ENCODE data around the gene ARV1. TPM values are rescaled to one million over a fixed set of nuclear protein-coding genes. Genes with fewer than 3 reads are reported as not detected.

The ARV1 gene
- total RNA-seq, 1 experiment from 2014 or later = 17.1 TPM

- no peak overlapping the region for H3K27ac Mint-ChIP-seq (ENCODE audit: unreplicated experiment)
- H3K9me3 Mint-ChIP-seq (ENCODE audit: low read depth, unreplicated experiment) = no peaks in the 10 kb centered on the region
- no peaks in the 10 kb centered on the region for H3K4me1 Mint-ChIP-seq (ENCODE audit: low read depth, unreplicated experiment)
- H3K36me3 Mint-ChIP-seq (ENCODE audit: insufficient read depth, unreplicated experiment) = no peaks in the 10 kb centered on the region
- no peak overlapping the region for H3K4me3 Mint-ChIP-seq (ENCODE audit: low read depth, unreplicated experiment)
- TF ChIP-seq, protein P1, sequence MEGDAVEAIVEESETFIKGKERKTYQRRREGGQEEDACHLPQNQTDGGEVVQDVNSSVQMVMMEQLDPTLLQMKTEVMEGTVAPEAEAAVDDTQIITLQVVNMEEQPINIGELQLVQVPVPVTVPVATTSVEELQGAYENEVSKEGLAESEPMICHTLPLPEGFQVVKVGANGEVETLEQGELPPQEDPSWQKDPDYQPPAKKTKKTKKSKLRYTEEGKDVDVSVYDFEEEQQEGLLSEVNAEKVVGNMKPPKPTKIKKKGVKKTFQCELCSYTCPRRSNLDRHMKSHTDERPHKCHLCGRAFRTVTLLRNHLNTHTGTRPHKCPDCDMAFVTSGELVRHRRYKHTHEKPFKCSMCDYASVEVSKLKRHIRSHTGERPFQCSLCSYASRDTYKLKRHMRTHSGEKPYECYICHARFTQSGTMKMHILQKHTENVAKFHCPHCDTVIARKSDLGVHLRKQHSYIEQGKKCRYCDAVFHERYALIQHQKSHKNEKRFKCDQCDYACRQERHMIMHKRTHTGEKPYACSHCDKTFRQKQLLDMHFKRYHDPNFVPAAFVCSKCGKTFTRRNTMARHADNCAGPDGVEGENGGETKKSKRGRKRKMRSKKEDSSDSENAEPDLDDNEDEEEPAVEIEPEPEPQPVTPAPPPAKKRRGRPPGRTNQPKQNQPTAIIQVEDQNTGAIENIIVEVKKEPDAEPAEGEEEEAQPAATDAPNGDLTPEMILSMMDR (IDR thresholded peaks at IDR 0.05; ENCODE audit: unreplicated experiment) = no peak
- BruUV-seq (replicated peaks) = no TSS peak
- no peak for DNase-seq
- intact Hi-C loops (cut with micrococcal nuclease; ENCODE audit: unreplicated experiment) = no loop called here
- CTCF ChIA-PET = no interaction called here
- H3K27me3 Mint-ChIP-seq (ENCODE audit: unreplicated experiment) = no peaks in the 10 kb centered on the region
These were observed 35.8 kb upstream of the ARV1 start for GRCh38 chr1:230943048-230943593.

GRCh38 chr1:230948301-230948700 lies 30.6 kb upstream of the ARV1 start:
- TF ChIP-seq, protein P1 (IDR thresholded peaks at IDR 0.05; ENCODE audit: unreplicated experiment) = no peak
- H3K4me3 Mint-ChIP-seq (ENCODE audit: low read depth, unreplicated experiment) = no peak overlapping the region
- no peaks in the 10 kb centered on the region for H3K27me3 Mint-ChIP-seq (ENCODE audit: unreplicated experiment)
- BruUV-seq (replicated peaks) = no TSS peak
- H3K9me3 Mint-ChIP-seq (ENCODE audit: low read depth, unreplicated experiment) = no peaks in the 10 kb centered on the region
- H3K36me3 Mint-ChIP-seq (ENCODE audit: insufficient read depth, unreplicated experiment) = no peaks in the 10 kb centered on the region
- no peak overlapping the region for H3K27ac Mint-ChIP-seq (ENCODE audit: unreplicated experiment)
- CTCF ChIA-PET = interaction anchor here (0.6 kb wide), 1 partner anchor 269 kb away, joined by 5 read pairs; no protein-coding TSS in a partner anchor
- H3K4me1 Mint-ChIP-seq (ENCODE audit: low read depth, unreplicated experiment) = no peaks in the 10 kb centered on the region
- no peak for DNase-seq
- intact Hi-C loops (cut with micrococcal nuclease; ENCODE audit: unreplicated experiment) = no loop called here

- Mint-ChIP-seq H3K36me3 (ENCODE audit: insufficient read depth, unreplicated experiment) (no peaks in the 10 kb centered on the region), H3K4me1 (ENCODE audit: low read depth, unreplicated experiment) (no peaks in the 10 kb centered on the region), H3K27ac (ENCODE audit: unreplicated experiment) (no peak overlapping the region), H3K4me3 (ENCODE audit: low read depth, unreplicated experiment) (no peak overlapping the region), H3K27me3 (ENCODE audit: unreplicated experiment) (no peaks in the 10 kb centered on the region), H3K9me3 (ENCODE audit: low read depth, unreplicated experiment) (no peaks in the 10 kb centered on the region)
- intact Hi-C loops (cut with micrococcal nuclease; ENCODE audit: unreplicated experiment) = no loop called here
- CTCF ChIA-PET = interaction anchor here (0.6 kb wide), 1 partner anchor 268 kb away, joined by 5 read pairs; no protein-coding TSS in a partner anchor
- DNase-seq = no peak
- no TSS peak for BruUV-seq (replicated peaks)
- TF ChIP-seq, protein P1 (IDR thresholded peaks at IDR 0.05; ENCODE audit: unreplicated experiment) = no peak
These were observed 30.0 kb upstream of the ARV1 start for GRCh38 chr1:230948903-230949302.

DNA sequence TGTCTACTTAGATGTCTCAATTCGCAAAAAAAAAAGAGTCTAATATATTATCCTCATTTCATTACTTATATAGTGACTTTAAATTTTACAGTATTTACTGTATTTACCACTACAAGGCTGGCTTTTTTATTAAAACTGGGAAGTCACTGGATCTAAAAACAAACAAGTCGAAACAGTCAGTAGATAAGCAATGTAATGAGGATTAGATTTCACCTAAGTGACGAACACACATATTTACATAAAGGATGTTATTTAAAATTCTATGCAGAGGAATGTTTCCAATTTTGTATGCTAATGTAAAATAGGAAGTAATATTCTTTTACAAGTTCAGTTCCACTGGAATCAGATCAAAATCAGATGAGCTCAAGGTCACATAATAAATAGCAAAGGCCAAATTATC lies 28.5 kb upstream of the ARV1 start:
- H3K27ac Mint-ChIP-seq (ENCODE audit: unreplicated experiment) = no peak overlapping the region
- H3K36me3 Mint-ChIP-seq (ENCODE audit: insufficient read depth, unreplicated experiment) = no peaks in the 10 kb centered on the region
- CTCF ChIA-PET = no interaction called here
- no TSS peak for BruUV-seq (replicated peaks)
- intact Hi-C loops (cut with micrococcal nuclease; ENCODE audit: unreplicated experiment) = no loop called here
- TF ChIP-seq, protein P1 (IDR thresholded peaks at IDR 0.05; ENCODE audit: unreplicated experiment) = no peak
- H3K27me3 Mint-ChIP-seq (ENCODE audit: unreplicated experiment) = no peaks in the 10 kb centered on the region
- no peak overlapping the region for H3K4me3 Mint-ChIP-seq (ENCODE audit: low read depth, unreplicated experiment)
- no peaks in the 10 kb centered on the region for H3K9me3 Mint-ChIP-seq (ENCODE audit: low read depth, unreplicated experiment)
- H3K4me1 Mint-ChIP-seq (ENCODE audit: low read depth, unreplicated experiment) = no peaks in the 10 kb centered on the region
- no peak for DNase-seq

Data from Calu3 (cell line).